HG03175 (cell line): Measurements from ENCODE around the gene UBE2D1.
A peak's percentile ranks its signal among the peaks of the same experiment; 100 is the strongest.

Experiments
- ATAC-seq: cut with Tn5 transposase; IDR thresholded peaks from one replicate; pipeline ENCODE4 v1.9.1; 2021; ENCODE audit warnings: mild to moderate bottlenecking, moderate library complexity; ENCODE audit not compliant: unreplicated experiment

UBE2D1 gene

DNA sequence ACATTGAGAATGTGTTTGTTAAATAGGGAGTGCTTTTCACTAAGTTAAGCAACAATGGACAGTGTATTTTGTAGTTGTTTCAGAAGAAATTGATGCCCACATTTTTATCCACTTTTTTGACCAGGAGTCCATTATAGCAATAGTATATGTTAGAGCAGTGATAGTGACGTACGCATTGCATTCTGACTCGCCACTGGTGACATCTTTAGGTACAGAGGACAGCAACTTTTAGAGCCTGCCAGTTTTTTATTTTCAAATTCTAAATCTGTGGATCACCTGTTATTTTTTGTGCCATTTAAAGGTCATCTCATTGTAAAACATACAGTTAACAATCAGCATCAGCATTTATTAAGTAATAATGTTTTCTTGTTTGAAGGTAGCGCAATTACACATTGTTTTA, 1.4 kb downstream of the UBE2D1 start:
- no peak for ATAC-seq

GRCh38 chr10:58341422-58341821, 6.6 kb downstream of the UBE2D1 start:
- ATAC-seq, result no peak

DNA sequence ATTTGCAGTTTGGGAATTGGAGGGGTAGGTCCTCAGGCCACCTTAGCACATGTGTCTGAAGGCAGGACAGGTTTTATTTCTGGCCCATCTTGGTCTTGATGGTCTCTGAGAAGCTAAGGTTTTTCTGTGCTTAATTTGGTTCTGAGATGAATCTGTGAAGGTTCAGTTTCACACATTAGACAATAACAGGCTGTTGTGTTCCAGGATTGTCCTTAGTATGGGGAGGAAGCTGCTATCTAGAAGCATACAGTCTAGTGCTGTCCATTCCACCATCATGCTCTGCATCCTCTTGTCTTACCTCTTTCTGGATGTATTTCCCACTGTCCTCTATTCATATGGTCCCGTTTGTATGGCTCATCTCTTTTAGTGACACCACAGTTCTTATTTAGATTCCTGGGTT, 7.1 kb downstream of the UBE2D1 start:
- ATAC-seq, result no peak

DNA sequence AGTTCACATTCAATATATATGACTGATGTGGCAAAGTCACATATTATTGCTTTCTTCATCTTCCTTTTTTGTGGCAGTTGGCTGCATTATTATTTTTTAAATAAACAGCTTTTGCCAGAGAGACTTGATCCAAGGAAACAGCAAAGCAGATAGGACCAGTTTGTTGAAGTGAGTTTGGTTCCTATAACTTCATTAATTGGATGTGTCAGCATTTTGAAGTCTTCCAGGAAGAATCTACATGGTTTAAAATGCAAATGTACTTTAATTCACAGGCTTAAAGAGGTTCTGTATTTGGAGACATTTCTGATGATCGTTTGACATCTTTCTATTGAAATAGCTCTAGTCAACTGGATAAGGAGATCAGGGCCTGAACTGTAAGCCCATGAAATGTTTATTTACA, 13.2 kb downstream of the UBE2D1 start:
- ATAC-seq, result no peak

- ATAC-seq, result no peak
These were observed 13.8 kb downstream of the UBE2D1 start for GRCh38 chr10:58348571-58349033.

GRCh38 chr10:58350023-58350422, 15.2 kb downstream of the UBE2D1 start:
- ATAC-seq, result no peak

- ATAC-seq, result no peak
These were observed 16.0 kb downstream of the UBE2D1 start for GRCh38 chr10:58350619-58351323.

DNA sequence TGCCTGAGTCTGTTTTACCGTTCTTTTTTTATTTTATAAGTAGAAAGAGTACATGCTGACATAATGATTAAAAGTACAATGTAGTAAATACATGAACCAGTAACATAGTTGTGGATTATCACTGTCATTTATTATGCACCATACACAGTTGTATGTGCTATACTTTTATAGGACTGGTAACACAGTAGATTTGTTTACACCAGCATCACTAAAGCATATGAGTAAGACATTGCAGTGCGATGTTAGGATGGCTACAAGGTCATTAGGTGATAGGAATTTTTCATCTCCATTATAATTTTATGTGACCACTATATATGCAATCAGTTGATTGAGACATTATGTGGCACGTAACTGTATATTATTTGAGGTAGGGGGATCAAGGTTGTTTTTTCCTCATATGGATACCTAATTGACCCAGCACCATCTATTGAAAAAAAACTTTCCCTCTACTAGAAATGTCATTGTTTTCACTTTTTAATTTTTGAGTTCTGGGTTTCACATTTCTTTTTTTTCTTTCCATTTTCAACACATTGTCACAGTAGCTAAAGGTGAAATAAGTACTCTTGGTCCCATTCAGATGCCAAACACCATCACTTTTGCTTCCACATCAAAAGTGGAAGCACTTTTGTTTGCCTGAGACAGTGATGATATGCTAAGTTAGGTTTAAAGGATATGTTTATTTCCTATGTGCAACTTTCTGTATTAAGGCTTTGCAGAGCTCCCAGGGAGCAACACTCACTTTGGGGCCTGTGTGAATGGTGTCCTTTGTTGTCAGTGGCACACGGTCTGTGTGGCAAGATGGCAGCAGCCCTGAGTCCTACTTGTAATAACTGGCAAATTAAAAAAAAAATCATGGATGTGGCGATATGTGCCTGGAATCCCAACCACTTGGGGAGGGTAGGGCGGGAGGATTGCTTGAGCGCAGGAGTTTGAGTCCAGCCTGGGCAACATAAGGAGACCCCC, 17.1 kb downstream of the UBE2D1 start:
- ATAC-seq, result no peak

DNA sequence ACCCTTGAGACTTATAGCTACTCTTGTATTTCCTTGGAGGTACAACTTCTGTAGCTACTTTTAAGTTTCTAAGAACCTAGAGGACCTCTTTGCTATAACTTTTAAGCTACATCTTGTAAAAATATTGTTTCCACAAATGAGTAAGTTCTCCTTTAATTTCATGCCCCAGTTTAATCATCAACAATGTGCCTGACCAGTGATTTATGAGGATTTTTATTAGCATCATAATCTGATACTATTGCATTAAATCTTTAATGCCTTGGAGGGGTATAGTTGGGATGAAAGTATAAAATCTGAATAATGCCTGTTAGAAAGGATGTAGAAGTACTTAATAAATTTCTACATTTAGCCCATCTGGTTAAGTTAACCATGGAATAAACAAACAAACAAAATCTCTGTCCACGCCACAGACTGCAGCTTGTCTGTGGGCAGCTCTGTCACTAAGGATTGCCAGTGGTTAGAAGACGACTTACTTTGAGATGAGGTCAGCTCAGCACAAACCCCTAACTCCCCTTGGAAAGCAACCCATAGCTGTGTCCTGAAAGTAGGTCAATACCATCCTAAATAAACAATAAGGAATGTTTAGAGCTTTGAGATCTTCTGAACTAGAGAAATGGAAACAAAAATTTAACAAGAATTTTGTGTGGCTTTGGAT, 18.3 kb downstream of the UBE2D1 start:
- no peak for ATAC-seq

DNA sequence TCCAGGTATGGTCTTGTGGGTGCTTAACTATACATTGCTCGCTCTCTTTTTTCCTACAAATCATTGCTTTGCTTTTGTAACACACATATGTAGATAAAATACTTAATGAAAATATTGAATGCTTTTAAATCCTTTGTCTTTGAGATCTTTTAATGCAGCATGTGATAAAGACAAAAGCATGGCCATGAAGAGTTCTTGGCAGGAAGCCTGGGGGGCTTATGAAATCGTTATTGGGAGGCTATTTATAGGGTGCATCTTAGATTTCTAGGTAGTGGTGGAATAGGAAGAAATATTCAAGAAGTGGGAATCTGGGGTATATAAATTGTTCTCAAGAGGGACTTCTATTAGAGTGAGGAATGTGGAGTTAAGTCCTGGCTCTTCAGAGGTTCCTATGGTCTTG, 21.9 kb downstream of the UBE2D1 start:
- ATAC-seq, result no peak

GRCh38 chr10:58358314-58358933, 23.6 kb downstream of the UBE2D1 start:
- no peak for ATAC-seq

DNA sequence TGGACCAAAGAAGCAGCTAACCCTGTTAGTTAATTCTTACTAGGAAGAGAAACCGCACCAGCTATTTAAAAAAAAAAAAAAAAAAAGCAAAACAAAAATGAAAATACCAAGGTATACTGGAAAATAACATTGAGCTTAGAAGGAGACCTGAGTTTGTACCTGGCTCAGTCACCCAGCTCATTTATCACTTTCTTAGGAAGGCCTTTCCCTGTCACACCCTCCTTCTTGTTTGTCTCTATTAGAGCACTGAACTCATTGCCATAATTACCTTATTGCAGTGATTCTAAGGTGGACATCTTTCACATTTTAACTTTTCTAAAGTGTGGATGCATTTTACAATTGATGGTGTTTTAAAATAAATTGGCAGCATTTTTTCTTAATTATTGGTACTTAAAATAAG, 24.1 kb downstream of the UBE2D1 start:
- ATAC-seq, result no peak

DNA sequence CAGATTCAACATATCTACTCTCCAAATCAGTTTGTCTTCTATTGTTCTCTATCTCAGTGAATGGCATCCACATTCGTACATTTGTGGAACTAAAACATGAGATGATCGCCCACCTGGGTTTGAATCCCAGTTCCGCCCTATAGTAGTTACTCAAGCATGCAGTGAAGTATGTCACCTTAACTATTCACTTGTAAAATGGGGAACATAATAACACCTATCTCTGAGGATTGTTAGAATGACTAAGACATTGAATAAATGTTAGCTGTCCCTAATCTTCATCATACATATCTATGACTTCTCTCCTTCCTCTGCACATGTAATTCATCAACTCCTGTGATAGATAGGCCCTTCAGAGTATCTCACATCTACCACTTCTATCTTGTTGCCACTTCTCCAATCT, 24.7 kb downstream of the UBE2D1 start:
- no peak for ATAC-seq

GRCh38 chr10:58360412-58361004, 25.7 kb downstream of the UBE2D1 start:
- ATAC-seq, result no peak

GRCh38 chr10:58361353-58361752, 26.5 kb downstream of the UBE2D1 start:
- ATAC-seq, result no peak

- no peak for ATAC-seq
These were observed 27.4 kb downstream of the UBE2D1 start for GRCh38 chr10:58362027-58362789.

DNA sequence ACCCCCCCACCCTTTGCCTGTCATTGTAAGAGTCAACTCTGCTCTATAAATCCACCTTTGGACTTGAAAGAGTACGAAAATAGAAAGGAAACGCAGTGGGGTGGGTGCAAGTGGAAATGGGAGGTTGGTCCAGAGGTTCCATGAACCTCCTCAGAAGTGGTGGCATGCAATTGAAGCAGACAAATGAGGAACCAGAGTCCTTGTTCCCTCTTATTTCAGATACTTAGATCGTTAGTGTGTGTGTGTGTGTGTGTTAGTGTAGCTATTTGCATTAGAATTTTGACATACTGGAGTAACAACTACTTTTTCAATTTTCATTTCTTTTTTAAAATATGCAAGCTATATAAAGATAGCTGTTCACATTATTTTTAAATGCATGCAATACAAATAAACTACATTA, 32.3 kb downstream of the UBE2D1 start:
- ATAC-seq, result no peak

DNA sequence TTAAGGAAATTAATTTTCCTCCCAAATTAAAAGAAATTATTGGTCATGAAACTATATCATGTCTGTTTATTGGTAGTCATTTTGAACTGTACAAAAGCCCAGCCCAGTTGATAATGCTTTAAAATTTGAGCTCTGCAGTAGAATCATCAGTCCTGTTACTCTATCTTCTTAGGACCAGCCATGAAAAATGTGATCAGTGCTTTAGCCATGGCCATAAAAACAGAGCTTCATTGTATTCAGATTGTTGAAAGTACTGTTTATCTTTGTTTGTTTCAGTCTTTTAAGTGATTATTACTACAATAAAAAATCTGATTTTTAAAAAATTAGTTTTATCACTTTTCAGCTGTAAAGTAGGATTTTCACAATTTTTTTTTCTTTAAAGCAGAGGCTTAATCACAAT, 36.7 kb downstream of the UBE2D1 start:
- ATAC-seq, result no peak

DNA sequence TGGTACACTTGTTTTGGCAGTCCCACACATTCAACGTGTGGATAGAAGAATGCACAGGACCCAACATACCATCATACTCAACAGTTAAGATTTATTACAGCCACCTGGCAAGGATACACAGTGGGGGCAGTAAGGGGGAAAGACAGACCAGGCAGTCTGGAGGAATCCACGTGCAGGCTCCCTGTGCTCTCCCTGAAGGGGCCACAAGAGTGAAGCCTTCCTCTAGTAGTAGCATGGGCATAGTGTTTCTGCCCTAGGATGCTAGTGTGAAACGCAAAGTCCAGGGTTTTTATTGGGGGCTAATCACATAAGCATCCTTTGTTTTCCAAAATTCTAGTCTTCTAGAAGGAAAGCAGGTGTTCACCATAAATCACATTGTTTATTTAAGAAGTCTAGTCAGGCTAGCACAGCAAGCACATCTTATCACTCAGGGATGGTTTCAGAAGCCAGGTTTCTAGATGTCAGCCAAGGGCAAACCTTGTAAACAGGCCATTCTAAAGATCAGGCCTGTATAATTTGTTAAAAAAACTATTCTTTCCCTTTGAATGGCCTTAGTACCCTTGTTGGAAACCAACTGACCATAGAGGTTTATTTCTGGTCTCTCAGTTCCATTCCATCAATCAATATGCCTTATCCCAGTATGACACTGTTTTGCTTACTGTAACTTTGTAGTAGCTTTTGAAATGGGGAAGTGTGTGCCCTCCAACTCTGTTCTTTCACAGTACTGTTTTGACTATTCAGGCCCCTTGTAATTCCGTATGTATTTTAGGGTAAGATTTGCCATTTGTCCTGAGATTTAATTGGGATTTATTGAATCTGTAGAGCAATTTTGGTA, 38.0 kb downstream of the UBE2D1 start:
- ATAC-seq, result peak; percentile 69
